Stimulated activated CD8-positive, alpha-beta memory T cell treated with anti-CD3 and anti-CD28 coated beads, Interleukin-7, amount 100 ng/mL, for 24 hours (primary cell): Measurements from ENCODE around the gene SAFB.
"Not testable (repeated sequence)": the region's sequence is repeated elsewhere in the genome, so short reads cannot be mapped to it uniquely, and the experiment has no call there.

ENCODE experiments used
- DNase-seq: peaks from one replicate; pipeline ENCODE4 v3.0.0-alpha.2; 2020; ENCODE audit warnings: low read depth

The SAFB gene

GRCh38 chr19:5595129-5595528 is 27.8 kb upstream of the SAFB start:
- DNase-seq: no peak

GRCh38 chr19:5595745-5596144 is 27.1 kb upstream of the SAFB start:
- no peak for DNase-seq

- no peak for DNase-seq
These were observed 22.1 kb upstream of the SAFB start for GRCh38 chr19:5600797-5601196.

GRCh38 chr19:5603626-5604025 is 19.3 kb upstream of the SAFB start:
- DNase-seq: no peak

- DNase-seq: no peak
These were observed 17.5 kb upstream of the SAFB start for GRCh38 chr19:5605362-5605761.

GRCh38 chr19:5607318-5608275 is 15.3 kb upstream of the SAFB start:
- no peak for DNase-seq

- DNase-seq: no peak
These were observed 14.6 kb upstream of the SAFB start for GRCh38 chr19:5608291-5608690.

- DNase-seq: not testable (repeated sequence)
These were observed 14.1 kb upstream of the SAFB start for GRCh38 chr19:5608766-5609165.

- DNase-seq: no peak
These were observed 12.9 kb upstream of the SAFB start for GRCh38 chr19:5609881-5610448.

GRCh38 chr19:5612891-5613865 is 9.7 kb upstream of the SAFB start:
- no peak for DNase-seq

- no peak for DNase-seq
These were observed 7.0 kb upstream of the SAFB start for GRCh38 chr19:5615756-5616327.

- DNase-seq: no peak
These were observed 5.8 kb upstream of the SAFB start for GRCh38 chr19:5617080-5617479.

GRCh38 chr19:5618591-5618990 is 4.3 kb upstream of the SAFB start:
- DNase-seq: no peak

GRCh38 chr19:5619946-5620345 is 2.9 kb upstream of the SAFB start:
- no peak for DNase-seq

GRCh38 chr19:5621311-5621944 is 1.5 kb upstream of the SAFB start:
- DNase-seq: no peak

GRCh38 chr19:5621945-5622464 is 878 bp upstream of the SAFB start:
- peak; percentile 12 for DNase-seq

GRCh38 chr19:5623397-5624017 is 624 bp downstream of the SAFB start:
- DNase-seq: no peak

GRCh38 chr19:5624018-5624663 is 1.3 kb downstream of the SAFB start:
- DNase-seq: no peak

- DNase-seq: no peak
These were observed 1.9 kb downstream of the SAFB start for GRCh38 chr19:5624741-5625278.

GRCh38 chr19:5625641-5626040 is 2.8 kb downstream of the SAFB start:
- no peak for DNase-seq
